ENCODE results near the gene PFKFB2.

Gene PFKFB2

GRCh38 chr1:207073906-207074820 is 21.1 kb downstream of the PFKFB2 start:
- H3K4me3 Mint-ChIP-seq, result no peak overlapping the region
- no peak for TF ChIP-seq CTCF (IDR thresholded peaks at IDR 0.05)

GRCh38 chr1:207076181-207076955 is 23.3 kb downstream of the PFKFB2 start:
- DNase-seq, result no peak
- TF ChIP-seq CTCF (IDR thresholded peaks at IDR 0.05), result no peak
- H3K9me3 Mint-ChIP-seq, result no peaks in the 10 kb centered on the region
- no peaks in the 10 kb centered on the region for H3K36me3 Mint-ChIP-seq (ENCODE audit: low read depth)
- H3K27ac Mint-ChIP-seq, result no peak overlapping the region
- peaks cover 9% of the 10 kb centered on the region for H3K27me3 Mint-ChIP-seq (ENCODE audit: low read depth, poor library complexity)
- no peak overlapping the region for H3K4me3 Mint-ChIP-seq
- peaks cover 19% of the 10 kb centered on the region for H3K4me1 Mint-ChIP-seq

More at GRCh38 chr1:207073906-207074820, 21.1 kb downstream of the PFKFB2 start:
- Mint-ChIP-seq H3K4me1 (peaks cover 33% of the 10 kb centered on the region), H3K27ac (no peak overlapping the region), H3K27me3 (ENCODE audit: low read depth, poor library complexity) (peaks cover 4% of the 10 kb centered on the region), H3K36me3 (ENCODE audit: low read depth) (peaks cover 3% of the 10 kb centered on the region), H3K9me3 (no peaks in the 10 kb centered on the region)
- DNase-seq, result no peak

- Mint-ChIP-seq H3K9me3 (no peaks in the 10 kb centered on the region), H3K27ac (no peak overlapping the region), H3K36me3 (ENCODE audit: low read depth) (no peaks in the 10 kb centered on the region), H3K4me1 (peaks cover 13% of the 10 kb centered on the region), H3K4me3 (no peak overlapping the region), H3K27me3 (ENCODE audit: low read depth, poor library complexity) (peaks cover 9% of the 10 kb centered on the region)
- no peak for DNase-seq
- no peak for TF ChIP-seq CTCF (IDR thresholded peaks at IDR 0.05)
These were observed 23.9 kb downstream of the PFKFB2 start for GRCh38 chr1:207077012-207077411.

GRCh38 chr1:207077470-207078377 is 24.6 kb downstream of the PFKFB2 start:
- Mint-ChIP-seq H3K4me1 (peaks cover 6% of the 10 kb centered on the region), H3K27me3 (ENCODE audit: low read depth, poor library complexity) (peaks cover 9% of the 10 kb centered on the region), H3K4me3 (no peak overlapping the region), H3K9me3 (no peaks in the 10 kb centered on the region), H3K27ac (no peak overlapping the region), H3K36me3 (ENCODE audit: low read depth) (no peaks in the 10 kb centered on the region)
- peak; percentile 93 for TF ChIP-seq CTCF (IDR thresholded peaks at IDR 0.05)
- peak; percentile 64 for DNase-seq

GRCh38 chr1:207078578-207079132 is 25.6 kb downstream of the PFKFB2 start:
- TF ChIP-seq CTCF (IDR thresholded peaks at IDR 0.05), result no peak
- Mint-ChIP-seq H3K27ac (no peak overlapping the region), H3K4me3 (no peak overlapping the region), H3K4me1 (no peaks in the 10 kb centered on the region), H3K9me3 (no peaks in the 10 kb centered on the region), H3K27me3 (ENCODE audit: low read depth, poor library complexity) (peaks cover 19% of the 10 kb centered on the region), H3K36me3 (ENCODE audit: low read depth) (no peaks in the 10 kb centered on the region)
- DNase-seq, result no peak
